ENCODE results near the gene CFAP61. TPM values are rescaled to one million over a fixed set of nuclear protein-coding genes. Genes with fewer than 3 reads are reported as not detected.

CFAP61 gene
- total RNA-seq, 4 donors from 2014 or later, result 0.18 to 0.80 (median 0.57) TPM

GRCh38 chr20:20398123-20398522, 345.8 kb downstream of the CFAP61 start:
- Histone ChIP-seq H3K4me1 (no peaks in the 10 kb centered on the region), H3K27me3 (no peaks in the 10 kb centered on the region), H3K27ac (no peak overlapping the region), H3K4me3 (no peak overlapping the region), H3K36me3 (peaks cover 9% of the 10 kb centered on the region), H3K9me3 (no peaks in the 10 kb centered on the region)
- no peak for TF ChIP-seq CTCF (IDR thresholded peaks at IDR 0.05)
- no peak for DNase-seq (ENCODE audit: low spot score in 2 of 2)
- 95% methylated on average over 7 of the region's 7 CpGs for WGBS

DNA sequence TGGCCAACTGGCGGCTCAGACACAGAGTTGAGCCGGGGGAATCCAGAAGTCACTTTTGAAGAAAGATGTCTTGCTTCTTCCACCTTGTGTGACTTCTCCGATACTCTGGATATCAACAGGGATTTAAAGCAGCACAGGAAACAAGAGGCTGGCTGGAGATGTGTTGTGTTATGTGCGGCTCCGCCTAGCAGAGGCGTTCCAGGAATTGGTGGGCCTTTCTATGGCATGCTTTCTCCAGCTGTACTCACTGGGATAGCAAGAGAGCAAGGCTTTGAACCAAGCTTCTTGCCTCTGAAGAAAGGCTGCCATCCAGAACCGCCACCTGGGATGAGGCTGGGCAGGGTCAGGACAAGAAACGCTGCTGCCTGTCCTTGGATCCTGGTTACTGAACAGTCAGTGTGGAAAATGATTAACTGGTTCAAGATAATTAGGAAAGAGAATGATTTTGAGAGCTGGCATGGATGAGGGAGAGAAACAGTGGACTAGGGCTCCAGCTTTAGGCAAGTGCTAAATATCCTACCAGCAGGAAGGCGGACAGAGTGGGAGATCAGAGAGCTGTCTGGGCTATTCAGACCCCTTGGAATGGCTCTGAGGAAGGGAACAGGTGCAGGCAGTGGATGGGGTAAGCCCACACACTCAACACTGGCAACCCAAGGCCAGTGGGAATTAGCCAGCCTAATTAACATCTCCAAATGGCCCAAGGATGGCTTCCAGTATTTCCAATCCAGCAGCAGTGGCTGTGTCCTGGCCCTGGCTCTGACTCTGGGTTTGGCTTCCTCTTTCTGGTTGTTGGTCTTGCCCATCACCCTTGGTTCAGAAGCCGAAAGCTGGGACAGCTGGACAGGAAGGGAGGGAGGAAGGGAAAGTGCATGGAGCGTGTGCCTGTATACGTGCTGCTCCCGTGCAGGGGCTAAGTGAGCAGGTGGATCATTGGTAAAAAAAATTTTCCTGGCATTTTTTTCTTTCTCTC, 347.5 kb downstream of the CFAP61 start:
- Histone ChIP-seq H3K36me3 (peaks cover 4% of the 10 kb centered on the region), H3K4me1 (no peaks in the 10 kb centered on the region), H3K27ac (no peak overlapping the region), H3K4me3 (no peak overlapping the region), H3K9me3 (no peaks in the 10 kb centered on the region), H3K27me3 (no peaks in the 10 kb centered on the region)
- TF ChIP-seq EP300 (IDR thresholded peaks at IDR 0.05) (no peak), POLR2AphosphoS5 (IDR thresholded peaks at IDR 0.05) (no peak)
- 81% methylated on average over 13 of the region's 13 CpGs for WGBS
- DNase-seq (ENCODE audit: low spot score in 2 of 2), result no peak

GRCh38 chr20:20401991-20402390, 349.7 kb downstream of the CFAP61 start:
- WGBS, result no CpG with 5 or more reads among the region's 3 CpGs
- Histone ChIP-seq H3K4me3 (no peak overlapping the region), H3K27me3 (no peaks in the 10 kb centered on the region), H3K27ac (no peak overlapping the region), H3K36me3 (peaks cover 4% of the 10 kb centered on the region), H3K9me3 (no peaks in the 10 kb centered on the region), H3K4me1 (no peaks in the 10 kb centered on the region)
- DNase-seq (ENCODE audit: low spot score in 2 of 2), result no peak
- TF ChIP-seq EP300 (IDR thresholded peaks at IDR 0.05), result no peak

DNA sequence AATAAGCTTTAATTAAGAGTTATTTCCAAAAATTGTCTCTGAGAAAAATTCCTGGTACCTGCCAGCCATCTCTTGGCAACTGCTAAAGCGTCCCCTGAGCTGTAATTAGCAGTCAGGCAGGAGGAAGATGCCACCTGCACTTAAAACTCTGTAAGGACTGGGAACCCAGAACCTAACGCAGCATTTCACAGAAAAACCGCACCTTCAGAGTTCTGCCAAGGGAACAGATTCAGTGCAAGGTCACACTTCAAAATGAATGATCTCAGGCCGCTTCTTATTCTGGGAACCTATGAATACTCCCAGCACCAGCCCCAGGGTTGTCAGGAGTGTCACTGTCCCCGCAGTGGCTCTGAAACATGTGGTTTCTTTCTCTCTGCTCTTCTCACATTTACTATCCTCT, 352.3 kb downstream of the CFAP61 start:
- DNase-seq (ENCODE audit: low spot score in 2 of 2), result no peak
- no peaks in the 10 kb centered on the region for H3K9me3 ChIP-seq
- H3K27ac ChIP-seq, result no peak overlapping the region
- H3K4me1 ChIP-seq, result no peaks in the 10 kb centered on the region
- no peaks in the 10 kb centered on the region for H3K27me3 ChIP-seq
- TF ChIP-seq POLR2A (IDR thresholded peaks at IDR 0.05) (no peak), EP300 (IDR thresholded peaks at IDR 0.05) (no peak), CTCF (IDR thresholded peaks at IDR 0.05) (no peak), POLR2AphosphoS5 (IDR thresholded peaks at IDR 0.05) (no peak)
- H3K4me3 ChIP-seq, result no peak overlapping the region
- H3K36me3 ChIP-seq, result peaks cover 4% of the 10 kb centered on the region
- WGBS, result 95% methylated on average over 5 of the region's 5 CpGs

GRCh38 chr20:20405623-20406022, 353.3 kb downstream of the CFAP61 start:
- Histone ChIP-seq H3K4me3 (no peak overlapping the region), H3K27ac (no peak overlapping the region), H3K9me3 (no peaks in the 10 kb centered on the region), H3K27me3 (no peaks in the 10 kb centered on the region), H3K36me3 (peaks cover 4% of the 10 kb centered on the region), H3K4me1 (no peaks in the 10 kb centered on the region)
- no peak for DNase-seq (ENCODE audit: low spot score in 2 of 2)
- 91% methylated on average over 10 of the region's 10 CpGs for WGBS
- TF ChIP-seq EP300 (IDR thresholded peaks at IDR 0.05) (no peak), CTCF (IDR thresholded peaks at IDR 0.05) (no peak), POLR2A (IDR thresholded peaks at IDR 0.05) (no peak), POLR2AphosphoS5 (IDR thresholded peaks at IDR 0.05) (no peak)

DNA sequence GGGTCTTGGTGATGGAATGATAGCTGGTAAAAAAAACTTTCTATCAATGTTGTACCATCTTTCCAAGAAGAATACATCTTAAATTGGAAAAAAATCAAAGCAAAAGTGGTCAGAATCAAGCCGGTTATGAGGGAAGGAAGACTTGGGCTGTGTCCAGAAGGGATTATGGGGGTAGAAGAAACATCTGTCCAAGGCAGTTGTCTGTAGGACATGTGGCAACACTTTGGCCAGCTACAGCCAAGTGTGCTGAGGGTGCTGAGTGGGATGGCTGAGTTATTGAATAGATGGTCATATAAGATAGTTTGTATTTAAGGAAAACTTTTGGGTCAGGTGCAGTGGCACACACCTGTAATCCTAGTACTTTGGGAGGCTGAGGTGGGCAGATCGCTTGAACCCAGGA, 354.0 kb downstream of the CFAP61 start:
- TF ChIP-seq POLR2A (IDR thresholded peaks at IDR 0.05) (no peak), CTCF (IDR thresholded peaks at IDR 0.05) (no peak)

More for the DNA sequence above, 354.0 kb downstream of the CFAP61 start:
- no peaks in the 10 kb centered on the region for H3K27me3 ChIP-seq
- H3K9me3 ChIP-seq, result no peaks in the 10 kb centered on the region
- no peak overlapping the region for H3K4me3 ChIP-seq
- H3K27ac ChIP-seq, result no peak overlapping the region
- no peaks in the 10 kb centered on the region for H3K4me1 ChIP-seq
- no peak for DNase-seq (ENCODE audit: low spot score in 2 of 2)
- peaks cover 4% of the 10 kb centered on the region for H3K36me3 ChIP-seq
- 73% methylated on average over 2 of the region's 2 CpGs for WGBS

All from suprapubic skin (tissue), 4 donors.